Right cardiac atrium (tissue), 5 donors: ENCODE data around the gene CARD11. TPM values are rescaled to one million over a fixed set of nuclear protein-coding genes. Genes with fewer than 3 reads are reported as not detected.

ENCODE experiments used
- ATAC-seq, 2 donors: fragments of 200-7000 bp; cut with Tn5 transposase; one replicate each; pipeline versions ENCODE4 v1.8.0 to v1.9.1; 2020; ENCODE audit warnings: moderate library complexity in 2 of 2, mild to moderate bottlenecking in 1 of 2
- DNase-seq, 3 donors: peaks; one replicate each; pipeline ENCODE4 v3.0.0-alpha.2; 2020
- H3K27ac ChIP-seq: one replicate; pipeline ENCODE4 v1.5.1; 2013; ENCODE audit warnings: mild to moderate bottlenecking, low read length, control low read depth, moderate library complexity
- H3K27me3 ChIP-seq: one replicate; pipeline ENCODE4 v1.6.1; 2013; ENCODE audit not compliant: control insufficient read depth, insufficient read depth
- H3K4me1 ChIP-seq: one replicate; pipeline ENCODE4 v1.6.1; 2013; ENCODE audit warnings: low read length; ENCODE audit not compliant: control insufficient read depth, insufficient read depth
- H3K4me3 ChIP-seq: one replicate; pipeline ENCODE4 v1.5.1; 2013; ENCODE audit warnings: low read length, control low read depth
- H3K9me3 ChIP-seq: one replicate; pipeline ENCODE4 v1.6.1; 2013; ENCODE audit warnings: low read length; ENCODE audit not compliant: control insufficient read depth
- WGBS: extraction: QIAGEN DNeasy Blood & Tissue Kit; methylation state at CpG from one replicate; pipeline ENCODE4 v1.1.7; 2013; 5-methylcytosine and 5-hydroxymethylcytosine counted together
- intact Hi-C, 4 donors: fragments of 100-400 bp; cut with DNase I; formaldehyde crosslinking; loops; one replicate each; pipeline versions ENCODE4 v1.11.0 to v1.14.0; 2022 to 2023
- polyA plus RNA-seq: library from polyadenylated mRNA; stranded (reverse); fragments of 200-250 nt; gene quantifications from one replicate; pipeline ENCODE4 v1.2.3, GENCODE V29; 2013
- total RNA-seq, 4 donors: library from RNA; stranded (reverse); fragmentation: NEBNext Ultra II Directional; extraction: Animal tissue kit (Norgen Biotek cat#: 25700); gene quantifications; one replicate each; pipeline ENCODE4 v1.2.1, GENCODE V29; 2021
- donor health status: healthy with polysubstance abuse.
- donor health status: DM: no; HTN: yes; CAD: no.
- donor health status: DM: no; HTN: no; CAD: no.
- donor health status: DM: no; HTN: yes; CAD: no; lungs with severe emphysema.
- donor health status: DM: yes; HTN: yes; CAD: no.

The CARD11 gene
- total and polyA plus RNA-seq, 5 donors, result 0.16 to 0.96 (median 0.41) TPM

DNA sequence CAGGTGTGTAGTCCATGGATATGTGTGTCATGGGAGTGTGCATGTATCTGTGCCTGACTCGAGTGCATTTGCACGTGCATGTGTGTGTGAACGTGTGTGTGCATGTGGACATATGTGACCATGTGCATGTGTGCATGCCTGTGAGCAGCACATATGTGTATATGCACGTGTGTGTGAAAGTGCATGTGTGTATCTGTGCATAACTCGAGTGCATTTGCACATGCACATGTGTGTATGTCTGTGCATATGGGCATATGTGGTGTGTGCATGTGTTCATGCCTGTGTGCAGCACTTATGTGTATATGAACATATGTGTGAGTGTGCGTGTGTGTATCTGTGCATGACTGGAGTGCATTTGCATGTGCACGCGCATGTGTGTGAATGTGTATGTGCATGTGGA is 164.3 kb downstream of the CARD11 start:
- Histone ChIP-seq H3K9me3 (no peaks in the 10 kb centered on the region), H3K27ac (no peak overlapping the region), H3K4me1 (no peaks in the 10 kb centered on the region), H3K27me3 (no peaks in the 10 kb centered on the region), H3K4me3 (no peak overlapping the region)
- ATAC-seq (no peak), DNase-seq (no peak)
- WGBS, result 93% methylated on average over 8 of the region's 8 CpGs
- intact Hi-C loops, result loop anchor here in 1 of 4 donors (10.0 kb wide), 1 partner anchor 1015 kb away; no protein-coding TSS in a partner anchor

DNA sequence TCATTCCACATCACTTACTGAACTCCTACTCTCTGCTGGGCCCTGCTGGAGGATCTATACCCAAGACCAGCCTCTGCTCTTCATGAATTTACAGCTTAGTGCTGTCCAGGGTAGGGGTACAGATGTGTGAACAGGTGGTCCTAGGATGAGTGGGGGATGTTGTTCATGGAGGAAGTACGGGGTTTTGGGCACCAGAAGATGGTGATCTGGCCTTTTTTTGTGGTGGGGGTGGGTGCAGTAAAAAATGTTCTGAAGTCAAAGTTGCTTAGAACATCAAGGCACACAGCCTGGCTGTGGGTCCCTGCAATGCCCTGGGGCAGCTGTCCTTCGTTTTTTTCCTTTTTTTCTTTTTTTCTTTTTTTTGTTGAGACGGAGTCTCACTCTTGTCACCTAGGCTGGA is 165.4 kb downstream of the CARD11 start:
- Histone ChIP-seq H3K27me3 (no peaks in the 10 kb centered on the region), H3K27ac (no peak overlapping the region), H3K4me1 (no peaks in the 10 kb centered on the region), H3K4me3 (no peak overlapping the region), H3K9me3 (no peaks in the 10 kb centered on the region)
- DNase-seq, result no peak
- intact Hi-C loops, result loop anchor here in 1 of 4 donors (10.0 kb wide), 1 partner anchor 1016 kb away; no protein-coding TSS in a partner anchor
- 75% methylated on average over 3 of the region's 3 CpGs for WGBS
- no peak for ATAC-seq

DNA sequence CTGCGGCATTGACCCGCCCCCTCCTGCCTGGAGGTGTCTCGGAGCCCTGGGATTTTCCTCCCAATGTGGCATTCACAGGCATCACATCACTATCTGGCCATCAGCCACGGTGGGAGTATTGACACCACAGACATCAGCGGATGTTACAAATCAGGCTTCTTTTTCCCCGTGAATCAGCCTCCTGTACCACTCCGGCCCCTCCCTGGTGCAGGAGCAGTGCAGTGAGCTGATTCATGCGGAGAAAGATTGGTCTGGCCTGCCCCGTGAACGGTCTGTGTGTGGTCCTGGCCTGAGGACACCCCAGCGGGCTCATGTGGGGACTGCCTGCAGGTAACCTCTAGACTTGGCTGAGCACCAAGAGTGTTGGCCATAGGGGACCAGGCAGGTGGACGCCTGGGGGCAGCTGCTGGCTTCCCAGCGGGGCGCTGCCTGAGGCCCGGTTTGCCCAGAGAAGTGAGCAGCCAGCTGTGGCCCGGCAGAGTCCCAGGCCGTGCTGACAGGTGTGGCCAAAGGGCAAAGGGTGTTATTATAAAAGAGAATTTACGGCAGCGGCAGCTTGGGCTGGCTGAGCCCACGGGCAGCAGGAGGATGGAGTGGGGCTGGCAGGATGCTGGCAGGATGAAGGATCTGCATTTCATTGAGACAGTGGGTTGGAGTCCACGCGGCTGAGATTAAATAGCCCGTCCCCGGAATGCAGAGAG is 167.5 kb downstream of the CARD11 start:
- Histone ChIP-seq H3K4me1 (no peaks in the 10 kb centered on the region), H3K27me3 (no peaks in the 10 kb centered on the region), H3K4me3 (no peak overlapping the region), H3K9me3 (no peaks in the 10 kb centered on the region), H3K27ac (no peak overlapping the region)
- 73% methylated on average over 24 of the region's 24 CpGs for WGBS
- intact Hi-C loops, result loop anchor here in 1 of 4 donors (10.0 kb wide), 1 partner anchor 1019 kb away; no protein-coding TSS in a partner anchor
- no peak for ATAC-seq
- no peak for DNase-seq

GRCh38 chr7:2873686-2874551 is 169.7 kb downstream of the CARD11 start:
- H3K27me3 ChIP-seq, result no peaks in the 10 kb centered on the region
- intact Hi-C loops, result loop anchor here in 1 of 4 donors (10.0 kb wide), 1 partner anchor 1021 kb away; no protein-coding TSS in a partner anchor
- ATAC-seq, result no peak
- no peak overlapping the region for H3K27ac ChIP-seq
- no peak overlapping the region for H3K4me3 ChIP-seq
- no peak for DNase-seq
- 42% methylated on average over 7 of the region's 7 CpGs for WGBS
- no peaks in the 10 kb centered on the region for H3K9me3 ChIP-seq
- H3K4me1 ChIP-seq, result no peaks in the 10 kb centered on the region

DNA sequence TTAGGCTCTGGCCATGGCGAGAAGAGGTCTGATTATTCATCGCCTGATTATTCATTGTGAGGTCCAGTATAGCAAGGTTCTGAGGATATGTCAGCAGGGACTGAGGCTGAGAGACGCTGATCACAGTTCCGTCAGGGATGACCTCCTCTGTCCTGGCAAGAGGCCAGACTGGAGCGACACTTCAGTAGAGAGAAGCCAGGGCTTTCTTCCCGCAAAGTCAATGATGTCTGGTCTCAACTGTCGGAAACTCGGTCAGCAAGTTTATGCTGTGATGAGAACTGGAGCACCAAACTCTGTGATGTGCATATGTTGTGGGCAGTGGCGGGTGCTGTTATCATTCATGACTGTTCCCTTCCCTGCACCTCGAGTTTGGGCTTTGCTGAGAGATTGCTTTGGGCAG is 170.5 kb downstream of the CARD11 start:
- no peak overlapping the region for H3K4me3 ChIP-seq
- DNase-seq, result no peak
- no peaks in the 10 kb centered on the region for H3K4me1 ChIP-seq
- 46% methylated on average over 10 of the region's 10 CpGs for WGBS
- no peak overlapping the region for H3K27ac ChIP-seq
- no peaks in the 10 kb centered on the region for H3K9me3 ChIP-seq
- no peaks in the 10 kb centered on the region for H3K27me3 ChIP-seq
- no peak for ATAC-seq
- intact Hi-C loops, result loop anchor here in 1 of 4 donors (10.0 kb wide), 1 partner anchor 1022 kb away; no protein-coding TSS in a partner anchor

GRCh38 chr7:2872296-2872874 is 171.3 kb downstream of the CARD11 start:
- no peak for ATAC-seq
- Histone ChIP-seq H3K27ac (no peak overlapping the region), H3K4me1 (no peaks in the 10 kb centered on the region), H3K4me3 (no peak overlapping the region), H3K27me3 (no peaks in the 10 kb centered on the region), H3K9me3 (no peaks in the 10 kb centered on the region)
- no peak for DNase-seq
- intact Hi-C loops, result loop anchor here in 1 of 4 donors (10.0 kb wide), 1 partner anchor 1022 kb away; no protein-coding TSS in a partner anchor
- 86% methylated on average over 10 of the region's 10 CpGs for WGBS

GRCh38 chr7:2870471-2870931 is 173.2 kb downstream of the CARD11 start:
- no peaks in the 10 kb centered on the region for H3K27me3 ChIP-seq
- no peaks in the 10 kb centered on the region for H3K4me1 ChIP-seq
- WGBS, result 26% methylated on average over 10 of the region's 10 CpGs
- ATAC-seq (peak; percentile 90 to 96), DNase-seq (peak; percentile 86 to 90 (median 89))
- intact Hi-C loops, result loop anchor here in 1 of 4 donors (10.0 kb wide), 1 partner anchor 1024 kb away; no protein-coding TSS in a partner anchor
- no peak overlapping the region for H3K4me3 ChIP-seq
- no peak overlapping the region for H3K27ac ChIP-seq
- H3K9me3 ChIP-seq, result no peaks in the 10 kb centered on the region

GRCh38 chr7:2869981-2870380 is 173.7 kb downstream of the CARD11 start:
- H3K4me3 ChIP-seq, result no peak overlapping the region
- DNase-seq (peak in 1 of 3 donors; percentile 60), ATAC-seq (peak; percentile 4 to 6)
- intact Hi-C loops, result loop anchor here in 3 of 4 donors (5.0 to 10.0 kb wide), 2 partner anchors 287 to 1025 kb away; no protein-coding TSS in a partner anchor
- H3K4me1 ChIP-seq, result no peaks in the 10 kb centered on the region
- no peak overlapping the region for H3K27ac ChIP-seq
- 85% methylated on average over 15 of the region's 15 CpGs for WGBS
- no peaks in the 10 kb centered on the region for H3K9me3 ChIP-seq
- H3K27me3 ChIP-seq, result no peaks in the 10 kb centered on the region

DNA sequence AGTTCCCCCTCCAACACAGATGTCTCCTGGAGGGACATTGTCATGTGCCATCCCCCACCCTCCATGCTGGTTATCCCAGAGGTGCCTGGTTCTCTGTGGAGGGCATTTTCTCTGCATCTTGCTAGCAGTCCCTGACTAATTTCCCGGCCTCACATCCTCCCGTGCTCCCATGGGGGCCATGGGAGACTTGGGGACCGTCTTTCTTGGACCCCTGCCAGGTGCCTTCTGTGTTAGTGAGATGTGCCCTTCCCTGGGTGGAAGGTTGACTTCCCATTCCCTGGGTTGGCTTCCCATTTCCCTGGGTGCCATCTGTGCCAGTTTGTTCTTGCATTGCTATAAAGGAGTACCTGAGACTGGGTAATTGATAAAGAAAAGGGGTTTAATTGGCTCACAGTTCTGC is 177.1 kb downstream of the CARD11 start:
- ATAC-seq (no peak), DNase-seq (no peak)
- intact Hi-C loops, result loop anchor here in 2 of 4 donors (5.0 to 10.0 kb wide), 2 partner anchors 291 to 1028 kb away; no protein-coding TSS in a partner anchor
- peaks cover 4% of the 10 kb centered on the region for H3K4me1 ChIP-seq
- no peak overlapping the region for H3K27ac ChIP-seq
- H3K27me3 ChIP-seq, result no peaks in the 10 kb centered on the region
- H3K9me3 ChIP-seq, result no peaks in the 10 kb centered on the region
- 29% methylated on average over 3 of the region's 3 CpGs for WGBS
- H3K4me3 ChIP-seq, result no peak overlapping the region

DNA sequence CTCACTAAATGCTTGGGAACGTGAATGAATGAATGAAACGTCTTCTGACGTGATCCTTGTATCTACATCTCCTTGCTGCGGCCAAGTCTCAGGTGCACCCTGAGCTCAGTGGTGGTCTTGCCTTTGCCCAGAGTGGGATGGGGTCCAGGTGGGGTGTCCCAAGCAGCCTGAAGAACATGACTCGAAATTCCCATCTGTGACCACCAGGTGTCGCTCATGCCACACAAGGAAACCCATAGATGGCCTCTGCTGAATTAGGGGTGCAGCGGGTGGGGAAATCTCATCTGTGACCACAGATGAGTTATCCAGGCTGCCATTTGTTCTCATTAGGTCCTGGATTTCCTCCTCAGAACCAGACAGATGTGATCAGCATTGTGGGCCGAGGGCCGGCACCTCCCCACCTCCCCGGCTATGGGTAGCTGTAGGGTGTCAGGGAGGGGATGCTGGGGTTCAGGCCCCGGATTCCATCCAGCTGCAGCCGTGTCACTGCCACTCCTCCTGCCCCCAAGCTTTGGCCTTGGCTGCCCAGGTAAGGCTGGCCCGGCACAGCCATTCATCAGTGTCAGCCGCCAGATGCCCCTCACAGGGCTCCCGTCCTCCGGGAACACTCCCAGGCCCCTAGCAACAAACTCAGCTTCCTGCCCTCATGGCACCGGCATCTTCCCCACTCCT is 178.5 kb downstream of the CARD11 start:
- WGBS, result 59% methylated on average over 17 of the region's 17 CpGs
- Histone ChIP-seq H3K9me3 (no peaks in the 10 kb centered on the region), H3K4me1 (peaks cover 4% of the 10 kb centered on the region), H3K27me3 (no peaks in the 10 kb centered on the region), H3K4me3 (no peak overlapping the region), H3K27ac (no peak overlapping the region)
- ATAC-seq (peak; percentile 25 to 48), DNase-seq (peak; percentile 68 to 86 (median 76))
- intact Hi-C loops, result loop anchor here in 2 of 4 donors (5.0 to 10.0 kb wide), 2 partner anchors 292 to 1030 kb away; no protein-coding TSS in a partner anchor
